Neutrophil (primary cell): ENCODE results near the gene IFITM1.
A peak's percentile ranks its signal among the peaks of the same experiment; 100 is the strongest.

Experiments
- H3K27ac ChIP-seq: fragments of 200-600 bp; sonication (generic); 2 replicates; pipeline ENCODE4 v1.5.1; 2016; ENCODE audit warnings: mild to moderate bottlenecking, moderate library complexity
- H3K27me3 ChIP-seq: fragments of 200-600 bp; sonication (generic); 2 replicates; pipeline ENCODE4 v1.6.0; 2016; ENCODE audit warnings: mild to moderate bottlenecking
- H3K36me3 ChIP-seq: fragments of 200-600 bp; sonication (generic); 2 replicates; pipeline ENCODE4 v1.5.1; 2017
- H3K4me1 ChIP-seq, 2 experiments: fragments of 200-600 bp in 1 of 2; sonication (generic) in 1 of 2; 1 replicate in 1 of 2; 2 replicates in 1 of 2; pipeline versions ENCODE4 v1.5.1 to v1.6.1; 2013 to 2016; ENCODE audit warnings: low read depth in 1 of 2, low read length in 1 of 2, mild to moderate bottlenecking in 1 of 2, moderate library complexity in 1 of 2; ENCODE audit not compliant: control insufficient read depth in 1 of 2, insufficient read depth in 1 of 2
- H3K4me3 ChIP-seq, 2 experiments: fragments of 200-600 bp in 1 of 2; sonication (generic) in 1 of 2; 1 replicate in 1 of 2; 2 replicates in 1 of 2; pipeline ENCODE4 v1.5.1; 2013 to 2016; ENCODE audit warnings: low read depth in 1 of 2, low read length in 1 of 2, mild to moderate bottlenecking in 1 of 2, moderate library complexity in 1 of 2
- H3K9me3 ChIP-seq: fragments of 200-600 bp; sonication (generic); 2 replicates; pipeline ENCODE4 v1.5.1; 2016
- TF ChIP-seq, protein P1 (sequence below): fragments of 200-600 bp; sonication (generic); IDR thresholded peaks from 2 replicates; pipeline ENCODE4 v1.5.1; 2016; ENCODE audit warnings: antibody characterized with exemption

Gene IFITM1

DNA sequence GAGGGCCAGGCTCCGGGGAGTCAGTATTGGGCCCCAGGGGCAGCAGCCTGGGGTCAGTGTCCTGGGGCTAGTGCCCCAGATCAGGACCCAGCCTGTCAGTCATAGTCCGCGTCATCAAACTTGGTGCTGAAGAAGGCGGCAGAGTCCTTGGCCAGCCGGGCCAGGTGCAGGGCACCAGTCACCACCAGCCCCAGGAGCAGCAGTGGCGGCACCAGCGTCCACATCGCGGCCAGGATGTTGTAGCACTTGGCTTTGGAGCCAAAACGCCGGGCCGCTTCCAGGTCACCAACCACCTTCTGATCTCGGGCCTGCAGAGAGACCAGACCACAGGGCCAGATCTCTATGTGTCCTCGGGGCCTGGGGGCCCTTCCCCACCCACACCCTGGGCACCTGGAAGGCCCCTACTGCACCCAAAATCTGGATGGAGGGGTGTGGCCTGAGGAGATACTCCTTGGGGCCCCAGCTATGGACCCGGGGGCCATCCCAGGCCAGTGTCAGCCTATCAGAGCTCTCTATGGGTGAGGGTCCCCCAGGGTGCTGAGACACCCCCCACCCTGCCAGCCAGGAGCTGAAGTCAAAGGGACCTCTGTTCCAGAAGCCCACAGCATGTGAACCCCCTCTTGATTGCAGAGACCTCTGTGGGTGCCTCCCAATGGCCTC is 15.3 kb upstream of the IFITM1 start:
- no peak overlapping the region for H3K4me3 ChIP-seq
- peaks cover 14% of the 10 kb centered on the region for H3K36me3 ChIP-seq
- TF ChIP-seq, protein P1, sequence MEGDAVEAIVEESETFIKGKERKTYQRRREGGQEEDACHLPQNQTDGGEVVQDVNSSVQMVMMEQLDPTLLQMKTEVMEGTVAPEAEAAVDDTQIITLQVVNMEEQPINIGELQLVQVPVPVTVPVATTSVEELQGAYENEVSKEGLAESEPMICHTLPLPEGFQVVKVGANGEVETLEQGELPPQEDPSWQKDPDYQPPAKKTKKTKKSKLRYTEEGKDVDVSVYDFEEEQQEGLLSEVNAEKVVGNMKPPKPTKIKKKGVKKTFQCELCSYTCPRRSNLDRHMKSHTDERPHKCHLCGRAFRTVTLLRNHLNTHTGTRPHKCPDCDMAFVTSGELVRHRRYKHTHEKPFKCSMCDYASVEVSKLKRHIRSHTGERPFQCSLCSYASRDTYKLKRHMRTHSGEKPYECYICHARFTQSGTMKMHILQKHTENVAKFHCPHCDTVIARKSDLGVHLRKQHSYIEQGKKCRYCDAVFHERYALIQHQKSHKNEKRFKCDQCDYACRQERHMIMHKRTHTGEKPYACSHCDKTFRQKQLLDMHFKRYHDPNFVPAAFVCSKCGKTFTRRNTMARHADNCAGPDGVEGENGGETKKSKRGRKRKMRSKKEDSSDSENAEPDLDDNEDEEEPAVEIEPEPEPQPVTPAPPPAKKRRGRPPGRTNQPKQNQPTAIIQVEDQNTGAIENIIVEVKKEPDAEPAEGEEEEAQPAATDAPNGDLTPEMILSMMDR: no peak
- H3K27ac ChIP-seq: no peak overlapping the region
- H3K9me3 ChIP-seq: no peaks in the 10 kb centered on the region
- H3K27me3 ChIP-seq: peaks cover 55% of the 10 kb centered on the region
- H3K4me1 ChIP-seq: no peaks in the 10 kb centered on the region

DNA sequence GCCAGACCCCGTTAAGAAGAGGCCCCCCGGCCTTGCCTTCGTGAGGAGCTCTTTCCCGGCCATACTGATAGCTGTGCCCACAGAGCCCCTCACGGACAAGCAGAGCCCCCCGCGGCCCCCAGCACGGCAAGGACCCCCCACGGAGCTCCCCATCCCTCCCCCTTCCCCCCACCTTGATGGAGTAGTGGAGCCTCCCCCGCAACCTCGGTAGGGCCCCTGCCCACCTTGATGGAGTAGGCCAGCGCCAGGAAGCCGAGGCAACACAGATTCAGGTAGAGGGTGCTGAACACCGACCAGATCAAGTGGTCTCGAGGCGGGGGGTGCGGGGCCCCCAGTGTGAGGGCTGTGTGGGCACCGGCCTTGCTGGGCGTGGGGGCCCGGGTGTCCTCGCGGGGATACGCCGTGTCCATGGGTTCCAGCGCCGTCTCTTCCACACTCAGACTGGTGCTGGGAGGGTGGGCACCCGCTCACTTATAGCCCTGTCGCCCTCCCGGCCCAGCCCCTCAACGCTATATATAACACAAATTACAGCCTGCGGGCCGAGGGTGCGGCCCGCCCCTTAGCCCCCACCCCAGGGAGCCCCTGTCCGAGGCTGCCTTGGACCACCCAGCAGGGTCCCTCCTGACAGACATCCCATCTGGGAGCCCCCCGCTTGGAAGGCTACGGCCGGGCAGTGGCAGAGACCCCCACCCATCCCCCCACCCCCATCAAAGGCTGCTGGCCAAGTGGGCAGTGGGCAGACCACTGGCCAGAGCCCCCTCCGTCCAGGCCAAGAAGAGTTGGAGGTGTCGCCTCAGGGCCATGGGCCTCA is 14.6 kb upstream of the IFITM1 start, which contains the start of gene IFITM5:
IFITM5 (minus strand) TSS at position 446 of the 811 bp plus-strand sequence; CDS start at position 410, 36 bp downstream.
- H3K27me3 ChIP-seq: peaks cover 60% of the 10 kb centered on the region
- H3K36me3 ChIP-seq: peaks cover 7% of the 10 kb centered on the region
- H3K4me3 ChIP-seq: no peak within 1 kb of the TSS
- TF ChIP-seq, protein P1: no peak
- H3K4me1 ChIP-seq: no peaks in the 10 kb centered on the region
- no peaks in the 10 kb centered on the region for H3K9me3 ChIP-seq
- H3K27ac ChIP-seq: peak within 1 kb of the TSS; percentile 20

DNA sequence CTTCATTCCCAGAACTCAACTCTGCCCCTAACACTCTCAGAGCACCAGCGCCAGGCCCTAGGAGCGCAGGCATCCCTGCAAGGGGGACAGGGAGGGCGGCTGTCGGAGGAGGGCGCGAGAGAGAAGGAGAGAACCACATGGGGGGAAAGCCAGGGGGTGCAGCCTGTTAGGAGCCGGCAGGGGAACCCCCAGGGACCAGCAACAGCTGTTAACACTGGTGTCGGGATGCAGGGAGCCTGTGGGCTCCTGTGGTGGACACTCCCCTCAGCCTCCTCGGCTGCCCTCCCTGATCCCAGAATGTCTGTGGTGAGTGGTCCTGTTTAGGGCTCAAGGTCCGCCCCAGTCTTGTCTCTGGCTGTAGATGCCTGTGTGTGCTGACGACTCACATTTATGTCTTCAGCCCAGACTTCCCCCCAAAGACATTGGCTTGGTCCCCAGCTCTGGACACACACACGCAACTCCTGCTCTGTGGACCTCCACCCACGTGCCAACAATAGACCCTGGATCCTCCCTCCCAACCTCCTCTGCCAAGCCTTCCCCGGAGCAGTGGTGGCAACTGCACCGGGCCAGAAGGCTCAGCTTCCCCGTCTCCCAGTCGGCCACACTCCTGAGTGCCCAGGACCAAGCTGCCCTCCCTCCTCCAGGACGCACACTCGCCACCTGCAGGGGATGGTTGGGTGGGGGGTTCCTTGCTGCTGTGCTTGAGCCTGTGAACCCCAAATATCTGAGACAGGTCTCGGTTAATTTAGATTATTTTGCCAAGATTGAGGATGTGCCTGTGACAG is 13.7 kb upstream of the IFITM1 start:
- Histone ChIP-seq H3K27ac (peak overlapping the region; percentile 20), H3K36me3 (no peaks in the 10 kb centered on the region), H3K4me3 (no peak overlapping the region), H3K27me3 (peaks cover 60% of the 10 kb centered on the region), H3K4me1 (peaks cover 2 to 4% of the 10 kb centered on the region in 2 experiments), H3K9me3 (no peaks in the 10 kb centered on the region)
- TF ChIP-seq, protein P1: no peak

DNA sequence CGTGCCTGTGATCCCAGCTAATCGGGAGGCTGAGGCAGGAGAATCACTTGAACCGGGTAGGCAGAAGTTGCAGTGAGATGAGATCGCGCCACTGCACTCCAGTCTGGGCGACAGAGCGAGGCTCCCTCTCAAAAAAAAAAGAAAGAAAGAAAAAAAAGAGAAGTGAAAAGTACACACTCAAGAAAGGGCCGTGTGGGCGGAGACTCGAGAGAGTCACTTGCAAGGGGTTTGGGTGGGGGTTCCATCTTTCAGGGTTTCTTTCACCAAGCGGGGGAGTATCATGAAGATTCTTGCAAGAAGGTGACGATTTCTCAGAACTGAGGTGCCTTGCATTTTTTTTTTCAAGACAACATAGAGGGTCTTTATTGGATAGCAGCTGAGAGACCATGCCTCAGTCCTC is 10.5 kb upstream of the IFITM1 start:
- Histone ChIP-seq H3K27ac (no peak overlapping the region), H3K36me3 (no peaks in the 10 kb centered on the region), H3K9me3 (no peaks in the 10 kb centered on the region), H3K4me3 (no peak overlapping the region), H3K27me3 (peaks cover 35% of the 10 kb centered on the region), H3K4me1 (peaks cover 30 to 32% of the 10 kb centered on the region in 2 experiments)
- TF ChIP-seq, protein P1: no peak

- no peaks in the 10 kb centered on the region for H3K9me3 ChIP-seq
- peaks cover 28% of the 10 kb centered on the region for H3K27me3 ChIP-seq
- TF ChIP-seq, protein P1: no peak
- no peak overlapping the region for H3K4me3 ChIP-seq
- H3K27ac ChIP-seq: no peak overlapping the region
- H3K36me3 ChIP-seq: peaks cover 3% of the 10 kb centered on the region
- H3K4me1 ChIP-seq: peaks cover 30 to 34% of the 10 kb centered on the region in 2 experiments
These were observed 9.8 kb upstream of the IFITM1 start for GRCh38 chr11:304061-304506.
